NOMO-1 (cell line): ENCODE results near the gene OTOF.
"Not testable (repeated sequence)": the region's sequence is repeated elsewhere in the genome, so short reads cannot be mapped to it uniquely, and the experiment has no call there.

Source experiments
- DNase-seq, 2 experiments: peaks; one replicate each; lab custom pipeline; 2025; ENCODE audit not compliant: unreplicated experiment in 2 of 2; lab: John Stamatoyannopoulos, UW

Gene OTOF

GRCh38 chr2:26481706-26482105 is 3.8 kb upstream of the OTOF start:
- DNase-seq: no peak

GRCh38 chr2:26480566-26481423 is 2.9 kb upstream of the OTOF start:
- no peak for DNase-seq

- DNase-seq: no peak
These were observed 2.1 kb upstream of the OTOF start for GRCh38 chr2:26479789-26480565.

GRCh38 chr2:26479131-26479788 is 1.3 kb upstream of the OTOF start:
- no peak for DNase-seq

GRCh38 chr2:26478366-26478765 is 442 bp upstream of the OTOF start:
- DNase-seq: no peak

GRCh38 chr2:26477126-26477910 is 606 bp downstream of the OTOF start:
- peak in 1 of 2 experiments; percentile 11 for DNase-seq

- DNase-seq: no peak
These were observed 2.0 kb downstream of the OTOF start for GRCh38 chr2:26475832-26476501.

DNA sequence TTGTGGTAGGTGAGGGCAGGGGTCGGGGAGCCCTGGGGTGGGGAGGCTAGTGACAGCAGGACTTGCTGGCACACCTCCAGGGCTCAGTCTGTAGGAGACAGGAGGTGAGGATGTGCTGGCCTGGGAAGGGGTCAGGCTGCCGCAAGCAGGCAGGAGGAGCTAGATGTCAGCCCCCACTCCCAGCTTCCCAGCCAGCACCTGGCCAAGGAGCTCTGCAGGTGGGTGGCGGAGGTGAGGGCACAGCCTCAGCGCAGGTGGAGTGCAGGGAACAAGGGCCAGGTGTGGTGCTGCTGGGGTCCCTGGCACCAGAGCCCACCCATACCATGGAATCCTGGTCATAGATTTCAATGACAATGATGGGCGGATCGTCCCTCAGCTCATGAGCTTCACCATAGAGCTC is 2.9 kb downstream of the OTOF start:
- DNase-seq: no peak

DNA sequence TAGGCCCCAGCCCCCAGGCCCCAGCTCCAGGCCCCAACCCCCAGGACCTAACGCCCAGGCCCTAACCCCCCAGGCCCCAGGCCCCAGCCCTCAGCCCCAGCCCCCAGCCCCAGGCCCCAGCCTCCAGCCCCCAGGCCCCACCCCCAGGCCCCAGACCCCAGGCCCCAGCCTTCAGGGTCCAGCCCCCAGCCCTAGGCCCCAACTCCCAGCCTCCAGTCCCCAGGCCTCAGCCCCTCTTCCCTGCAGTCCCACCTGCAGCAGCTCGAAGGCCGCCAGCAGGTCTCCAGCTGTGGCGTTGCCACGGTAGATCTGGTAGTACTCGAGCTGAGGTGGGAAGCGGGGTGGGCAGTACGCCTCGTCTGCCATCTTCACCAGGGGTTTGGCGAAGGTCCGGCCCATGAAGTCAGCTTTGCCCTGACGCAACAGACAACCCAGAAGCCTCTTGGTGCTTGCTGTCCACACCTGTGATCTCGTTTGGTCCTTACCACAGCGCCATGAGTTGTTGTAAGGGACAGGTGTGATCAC is 3.6 kb downstream of the OTOF start:
- no peak for DNase-seq

- DNase-seq: no peak
These were observed 4.1 kb downstream of the OTOF start for GRCh38 chr2:26473796-26474195.

- no peak for DNase-seq
These were observed 4.9 kb downstream of the OTOF start for GRCh38 chr2:26472821-26473655.

- DNase-seq: no peak
These were observed 5.9 kb downstream of the OTOF start for GRCh38 chr2:26471766-26472706.

DNA sequence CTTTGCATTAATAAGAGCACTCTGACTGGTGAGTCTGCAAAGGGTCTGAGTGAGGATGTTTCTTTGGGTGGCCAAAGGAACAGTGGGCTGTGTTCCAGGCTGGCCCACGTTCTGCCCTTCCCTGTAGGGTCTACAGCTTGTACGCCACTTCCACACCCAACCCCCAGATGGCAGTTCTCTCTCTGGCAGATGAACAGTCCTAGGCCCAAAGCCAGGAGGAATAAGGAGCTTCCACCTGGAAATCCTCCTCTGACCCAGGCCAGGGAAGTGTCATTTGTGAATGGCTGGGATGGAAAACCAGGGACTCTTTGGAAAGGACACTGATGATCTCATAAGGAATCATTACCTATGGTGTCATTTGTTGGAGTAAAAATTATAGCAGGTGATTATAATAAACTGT is 6.6 kb downstream of the OTOF start:
- no peak for DNase-seq

DNA sequence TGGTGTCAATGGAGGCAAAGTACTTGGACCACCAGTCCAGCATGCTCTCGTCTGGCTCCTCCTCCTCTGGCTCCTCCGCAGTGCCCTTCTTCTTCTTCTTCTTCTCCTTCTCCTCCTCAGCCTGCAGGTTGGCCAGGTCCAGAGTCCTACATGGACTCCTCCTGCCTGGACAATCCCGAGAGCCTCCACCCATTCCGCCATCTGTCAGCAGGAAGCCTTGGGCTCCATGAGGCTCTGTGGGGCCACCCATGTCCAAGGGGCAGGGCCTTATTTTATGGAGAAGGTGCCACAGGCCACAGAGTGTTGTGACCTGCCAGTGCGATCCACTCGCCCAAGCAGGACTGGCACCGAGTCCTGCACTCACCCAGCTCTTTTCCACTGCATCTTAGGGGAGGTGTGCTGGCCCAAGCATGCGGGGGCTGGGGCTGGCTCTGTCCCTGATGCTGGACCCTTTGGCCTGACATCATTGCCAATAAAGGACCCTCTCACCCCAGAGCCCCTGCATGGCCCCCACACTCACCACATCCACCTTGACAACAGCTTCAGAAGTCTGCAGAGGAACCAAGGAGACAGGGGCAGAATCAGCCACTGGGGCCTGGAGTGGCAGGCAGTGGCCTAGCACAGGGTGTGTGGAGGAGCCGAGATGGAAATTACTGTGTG is 7.2 kb downstream of the OTOF start:
- DNase-seq: no peak

- DNase-seq: no peak
These were observed 8.0 kb downstream of the OTOF start for GRCh38 chr2:26469955-26470354.

DNA sequence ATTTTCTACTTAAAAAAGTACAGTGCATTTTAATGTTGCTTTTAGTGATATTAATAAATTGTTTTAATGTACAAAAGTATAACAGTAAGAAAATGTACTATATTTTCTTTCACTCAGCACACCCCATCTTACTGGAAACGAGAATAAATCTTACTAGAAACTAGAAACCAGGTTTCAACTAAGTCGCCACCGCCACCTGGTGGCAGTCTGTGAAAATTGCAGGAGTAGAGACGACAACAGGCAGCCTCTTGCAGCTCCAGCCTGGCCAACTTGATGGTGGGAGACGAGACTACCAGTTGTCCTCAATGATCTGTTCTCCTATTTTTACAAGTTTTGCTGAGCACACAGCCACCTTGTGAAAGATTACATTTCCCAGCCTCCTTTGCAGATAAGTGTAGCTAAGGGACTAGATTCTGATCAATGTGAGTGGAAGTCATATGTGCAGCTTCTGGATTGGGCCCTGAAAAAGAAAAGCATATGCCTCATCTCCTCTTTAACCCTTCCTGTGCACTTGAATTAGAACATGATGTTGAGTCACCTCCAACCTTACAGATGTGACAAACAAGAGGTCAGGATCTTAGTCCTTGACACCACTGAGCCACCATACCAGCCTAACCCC is 8.7 kb downstream of the OTOF start:
- peak; percentile 44 to 63 for DNase-seq

DNA sequence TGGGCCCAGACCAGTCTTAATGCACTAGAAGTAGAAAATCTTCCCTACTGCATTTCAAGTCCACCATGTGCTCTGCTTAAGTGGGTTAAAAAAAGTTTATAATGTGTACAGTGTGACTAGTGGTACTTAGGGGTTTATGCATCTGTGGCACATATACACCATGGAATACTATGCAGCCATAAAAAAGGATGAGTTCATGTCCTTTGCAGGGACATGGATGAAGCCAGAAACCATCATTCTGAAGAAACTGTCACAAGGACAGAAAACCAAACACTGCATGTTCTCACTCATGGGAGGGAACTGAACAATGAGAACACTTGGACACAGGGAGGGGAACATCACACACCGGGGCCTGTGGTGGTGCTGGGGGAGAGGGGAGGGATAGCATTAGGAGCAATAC is 9.4 kb downstream of the OTOF start:
- not testable (repeated sequence) for DNase-seq
